GM12878 (cell line): ENCODE results near the gene BHLHA15. TPM values are rescaled to one million over a fixed set of nuclear protein-coding genes. Genes with fewer than 3 reads are reported as not detected.
A peak's percentile ranks its signal among the peaks of the same experiment; 100 is the strongest.

Experiments used
- CTCF ChIP-seq, 3 experiments: IDR thresholded peaks in 2 of 3; conservative IDR thresholded peaks in 1 of 3; 2 replicates each; pipeline ENCODE4 v1.5.1; 2011; ENCODE audit warnings: low read depth in 3 of 3, low read length in 3 of 3, mild to moderate bottlenecking in 3 of 3, control low read depth in 2 of 3, moderate library complexity in 2 of 3, inconsistent platforms in 1 of 3, mixed read lengths in 1 of 3; ENCODE audit not compliant: control insufficient read depth in 2 of 3, insufficient read depth in 1 of 3; ENCODE audit errors: extremely low read depth in 1 of 3
- HDGF ChIP-seq: fragments of 450-650 bp; IDR thresholded peaks from 2 replicates; pipeline ENCODE4 v1.6.1; 2016; ENCODE audit warnings: antibody characterized with exemption
- IKZF1 ChIP-seq: fragments of 450-650 bp; conservative IDR thresholded peaks from 2 replicates; pipeline ENCODE4 v1.6.1; 2017; ENCODE audit warnings: antibody characterized with exemption, mild to moderate bottlenecking
- MLLT1 ChIP-seq: fragments of 450-650 bp; IDR thresholded peaks from 2 replicates; pipeline ENCODE4 v1.6.1; 2016; ENCODE audit warnings: mild to moderate bottlenecking
- NKRF ChIP-seq: fragments of 450-650 bp; conservative IDR thresholded peaks from 2 replicates; pipeline ENCODE4 v1.6.1; 2017; ENCODE audit warnings: mild to moderate bottlenecking, moderate library complexity
- polyA plus RNA-seq, 11 experiments: library from polyadenylated mRNA; depleted of rRNA in 4 of 11; unstranded in 6 of 11; stranded (reverse) in 5 of 11; fragments of >200 nt; fragmentation: Nextera tagmentation in 4 of 11; fragmentation: Illumina TruSeq in 1 of 11; extraction: Ambion mirVana in 4 of 11; extraction: Trizol in 1 of 11; gene quantifications; 1 replicate in 1 of 11; 2 replicates in 10 of 11; pipeline versions ENCODE4 v1.2.1 to v1.2.3, GENCODE V29; 2011 to 2016; ENCODE audit warnings: inconsistent platforms in 2 of 11, missing spikeins in 2 of 11, low read depth in 1 of 11
- total RNA-seq, 4 experiments: library from RNA; depleted of rRNA in 3 of 4; stranded (reverse); fragments of >200 nt in 3 of 4; fragmentation: Illumina TruSeq in 1 of 4; extraction: Trizol in 1 of 4; gene quantifications; 2 replicates each; pipeline versions ENCODE4 v1.2.1 to v1.2.3, GENCODE V29; 2013 to 2021

BHLHA15 gene
- total and polyA plus RNA-seq, 10 of the 15 experiments (the other 5 are each of a cell fraction or from before 2014, with no cell fraction given) = 0.54 to 4.2 (median 2.5) TPM; not detected in 4

- TF ChIP-seq NKRF (peak; percentile 63; the same call in 1 of the 2 replicates), CTCF (IDR thresholded peaks at IDR 0.05 in 2 of 3, conservative IDR thresholded peaks at IDR 0.05 in 1 of 3; ENCODE audit: control insufficient read depth in 2 of 3, extremely low read depth in 1 of 3, insufficient read depth in 1 of 3, low read depth in 3 of 3, low read length in 3 of 3) (0 out of 6 replicates have a peak, but pooled peaks of 1 of the 3 experiments have one; percentile 1), IKZF1 (peak; percentile 46; the same call in 1 of the 2 replicates), MLLT1 (peak; percentile 71; the same call in 1 of the 2 replicates), HDGF (peak; percentile 13; the same call in 1 of the 2 replicates)
Observed at GRCh38 chr7:98252425-98253054, 41.3 kb downstream of the BHLHA15 start (continued).
